AG04450 (cell line): ENCODE data around the gene DRAM2. TPM values are rescaled to one million over a fixed set of nuclear protein-coding genes. Genes with fewer than 3 reads are reported as not detected.

Source experiments
- CTCF ChIA-PET: fragments of 300-600, 350-600 bp; formaldehyde crosslinking; extraction: SDS; loops from one replicate; lab custom pipeline; 2022; ENCODE audit warnings: antibody characterized with exemption, inconsistent platforms; lab: Charles Lee
- POLR2A ChIA-PET: fragments of 350-600 bp; formaldehyde crosslinking; extraction: SDS; loops from one replicate; lab custom pipeline; 2021; ENCODE audit warnings: antibody characterized with exemption, inconsistent platforms; lab: Yijun Ruan, JAX
- DNase-seq: peaks from one replicate; pipeline ENCODE4 v3.0.0-alpha.2; 2011; ENCODE audit warnings: low read depth, low spot score
- H3K27ac ChIP-seq: one replicate; pipeline ENCODE4 v1.5.1; 2012; ENCODE audit warnings: low read depth, low read length, control low read depth
- H3K27me3 ChIP-seq: one replicate; pipeline ENCODE4 v1.6.0; 2012; ENCODE audit warnings: low read length; ENCODE audit not compliant: control insufficient read depth, insufficient read depth
- H3K4me3 ChIP-seq: 2 replicates; pipeline ENCODE4 v1.5.1; 2011; ENCODE audit warnings: mild to moderate bottlenecking, low read depth, low read length, control low read depth
- H3K9me3 ChIP-seq: 2 replicates; pipeline ENCODE4 v1.5.1; 2012; ENCODE audit warnings: low read length; ENCODE audit not compliant: control insufficient read depth, insufficient read depth
- CTCF ChIP-seq: IDR thresholded peaks from 2 replicates; pipeline ENCODE4 v1.5.1; 2011; ENCODE audit warnings: low read depth, low read length, control low read depth, inconsistent platforms
- polyA plus RNA-seq: library from polyadenylated mRNA; depleted of rRNA; stranded (reverse); fragments of >200 nt; gene quantifications from 2 replicates; pipeline ENCODE4 v1.2.3, GENCODE V29; 2011

DRAM2 gene
- polyA plus RNA-seq, 1 experiment = 86.5 TPM

- Histone ChIP-seq H3K27ac (no peak overlapping the region), H3K4me3 (no peak overlapping the region), H3K27me3 (no peaks in the 10 kb centered on the region), H3K9me3 (no peaks in the 10 kb centered on the region)
- no peak for TF ChIP-seq CTCF
- DNase-seq = no peak
- CTCF ChIA-PET = no interaction called here
- POLR2A ChIA-PET = no interaction called here
Measured at GRCh38 chr1:111164151-111164550, 24.3 kb upstream of the DRAM2 start.

- Histone ChIP-seq H3K27me3 (no peaks in the 10 kb centered on the region), H3K27ac (no peak overlapping the region), H3K4me3 (no peak overlapping the region), H3K9me3 (no peaks in the 10 kb centered on the region)
- ChIA-PET POLR2A (no interaction called here), CTCF (no interaction called here)
- DNase-seq = no peak
- TF ChIP-seq CTCF = no peak
Measured at GRCh38 chr1:111163363-111163762, 23.5 kb upstream of the DRAM2 start.

- Histone ChIP-seq H3K9me3 (no peaks in the 10 kb centered on the region), H3K4me3 (no peak overlapping the region), H3K27me3 (no peaks in the 10 kb centered on the region), H3K27ac (no peak overlapping the region)
- no peak for TF ChIP-seq CTCF
- POLR2A ChIA-PET = no interaction called here
- CTCF ChIA-PET = interaction anchor here (1.0 kb wide), 1 partner anchor 237 kb away, joined by 3 read pairs; no protein-coding TSS in a partner anchor
- DNase-seq = no peak
Measured at GRCh38 chr1:111162488-111162880, 22.6 kb upstream of the DRAM2 start.

- H3K27ac ChIP-seq = no peak overlapping the region
- no peaks in the 10 kb centered on the region for H3K27me3 ChIP-seq
- ChIA-PET CTCF (interaction anchor here (1.0 kb wide), 1 partner anchor 238 kb away, joined by 3 read pairs; no protein-coding TSS in a partner anchor), POLR2A (no interaction called here)
- DNase-seq = no peak
- no peak for TF ChIP-seq CTCF
- H3K4me3 ChIP-seq = no peak overlapping the region
- H3K9me3 ChIP-seq = no peaks in the 10 kb centered on the region
Measured at GRCh38 chr1:111161843-111162487, 22.1 kb upstream of the DRAM2 start.

GRCh38 chr1:111157431-111157830, 17.5 kb upstream of the DRAM2 start:
- CTCF ChIA-PET = interaction anchor here (0.6 kb wide), 1 partner anchor 66 kb away, joined by 3 read pairs; no protein-coding TSS in a partner anchor
- Histone ChIP-seq H3K9me3 (no peaks in the 10 kb centered on the region), H3K27me3 (no peaks in the 10 kb centered on the region), H3K27ac (no peak overlapping the region), H3K4me3 (no peak overlapping the region)
- POLR2A ChIA-PET = interaction anchor here (0.6 kb wide), 1 partner anchor 296 kb away, joined by 7 read pairs; no protein-coding TSS in a partner anchor
- TF ChIP-seq CTCF = no peak
- DNase-seq = no peak
